Measurements from ENCODE around the gene SERINC5.

DNA sequence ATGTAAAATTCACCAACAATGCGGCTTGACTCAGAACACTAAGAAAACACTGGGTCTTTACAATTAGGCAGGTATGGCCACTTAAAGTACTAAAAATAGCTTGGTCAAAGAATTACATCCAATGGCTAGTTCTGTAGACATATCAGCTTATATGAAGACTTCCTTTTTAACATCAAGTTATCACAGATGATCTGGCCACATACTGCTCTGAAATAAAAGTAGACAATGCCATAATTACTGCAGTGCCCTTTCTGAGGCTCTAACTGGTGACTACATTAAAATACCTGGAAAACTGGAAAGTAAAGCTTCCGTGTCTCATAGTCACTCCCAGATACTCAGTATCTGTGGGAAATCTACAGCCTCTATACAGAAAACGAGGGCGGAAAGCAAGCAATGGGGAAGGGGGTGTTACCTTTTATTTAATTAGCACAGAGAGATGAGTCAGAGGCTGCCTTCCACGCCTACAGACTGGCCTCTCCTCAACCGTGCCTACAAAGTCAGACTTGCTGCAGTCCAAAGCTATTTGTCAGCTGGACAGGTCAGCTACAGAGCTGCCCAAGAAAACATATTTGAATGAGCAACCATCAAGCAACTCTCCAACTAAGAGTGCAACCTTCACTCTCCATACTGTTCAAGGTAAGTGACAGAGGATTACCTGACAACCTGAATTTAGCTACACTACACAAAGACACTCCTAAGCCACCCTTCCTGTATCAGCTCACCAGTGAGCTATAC is 8.7 kb downstream of the SERINC5 start:
- TF ChIP-seq, protein P1, sequence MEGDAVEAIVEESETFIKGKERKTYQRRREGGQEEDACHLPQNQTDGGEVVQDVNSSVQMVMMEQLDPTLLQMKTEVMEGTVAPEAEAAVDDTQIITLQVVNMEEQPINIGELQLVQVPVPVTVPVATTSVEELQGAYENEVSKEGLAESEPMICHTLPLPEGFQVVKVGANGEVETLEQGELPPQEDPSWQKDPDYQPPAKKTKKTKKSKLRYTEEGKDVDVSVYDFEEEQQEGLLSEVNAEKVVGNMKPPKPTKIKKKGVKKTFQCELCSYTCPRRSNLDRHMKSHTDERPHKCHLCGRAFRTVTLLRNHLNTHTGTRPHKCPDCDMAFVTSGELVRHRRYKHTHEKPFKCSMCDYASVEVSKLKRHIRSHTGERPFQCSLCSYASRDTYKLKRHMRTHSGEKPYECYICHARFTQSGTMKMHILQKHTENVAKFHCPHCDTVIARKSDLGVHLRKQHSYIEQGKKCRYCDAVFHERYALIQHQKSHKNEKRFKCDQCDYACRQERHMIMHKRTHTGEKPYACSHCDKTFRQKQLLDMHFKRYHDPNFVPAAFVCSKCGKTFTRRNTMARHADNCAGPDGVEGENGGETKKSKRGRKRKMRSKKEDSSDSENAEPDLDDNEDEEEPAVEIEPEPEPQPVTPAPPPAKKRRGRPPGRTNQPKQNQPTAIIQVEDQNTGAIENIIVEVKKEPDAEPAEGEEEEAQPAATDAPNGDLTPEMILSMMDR (IDR thresholded peaks at IDR 0.05), result no peak
- TF ChIP-seq POLR2A (IDR thresholded peaks at IDR 0.05), result no peak

Data from testis (tissue), 2 donors.